NCI-H2107 (cell line): Measurements from ENCODE around the gene DMWD.
A peak's percentile ranks its signal among the peaks of the same experiment; 100 is the strongest.
"Not testable (repeated sequence)": the region's sequence is repeated elsewhere in the genome, so short reads cannot be mapped to it uniquely, and the experiment has no call there.

Experiments
- DNase-seq: peaks from one replicate; lab custom pipeline; 2025; lab: John Stamatoyannopoulos, UW

The DMWD gene

GRCh38 chr19:45768984-45769782 is 23.5 kb downstream of the DMWD start, which contains the start of gene SIX5:
Gene SIX5, minus strand, starts transcription at chr19:45769252. Its CDS starts 408 bp downstream, at chr19:45768844.
- DNase-seq: peak; percentile 88

- DNase-seq: no peak
Observed at GRCh38 chr19:45768655-45768983, 24.0 kb downstream of the DMWD start.

DNA sequence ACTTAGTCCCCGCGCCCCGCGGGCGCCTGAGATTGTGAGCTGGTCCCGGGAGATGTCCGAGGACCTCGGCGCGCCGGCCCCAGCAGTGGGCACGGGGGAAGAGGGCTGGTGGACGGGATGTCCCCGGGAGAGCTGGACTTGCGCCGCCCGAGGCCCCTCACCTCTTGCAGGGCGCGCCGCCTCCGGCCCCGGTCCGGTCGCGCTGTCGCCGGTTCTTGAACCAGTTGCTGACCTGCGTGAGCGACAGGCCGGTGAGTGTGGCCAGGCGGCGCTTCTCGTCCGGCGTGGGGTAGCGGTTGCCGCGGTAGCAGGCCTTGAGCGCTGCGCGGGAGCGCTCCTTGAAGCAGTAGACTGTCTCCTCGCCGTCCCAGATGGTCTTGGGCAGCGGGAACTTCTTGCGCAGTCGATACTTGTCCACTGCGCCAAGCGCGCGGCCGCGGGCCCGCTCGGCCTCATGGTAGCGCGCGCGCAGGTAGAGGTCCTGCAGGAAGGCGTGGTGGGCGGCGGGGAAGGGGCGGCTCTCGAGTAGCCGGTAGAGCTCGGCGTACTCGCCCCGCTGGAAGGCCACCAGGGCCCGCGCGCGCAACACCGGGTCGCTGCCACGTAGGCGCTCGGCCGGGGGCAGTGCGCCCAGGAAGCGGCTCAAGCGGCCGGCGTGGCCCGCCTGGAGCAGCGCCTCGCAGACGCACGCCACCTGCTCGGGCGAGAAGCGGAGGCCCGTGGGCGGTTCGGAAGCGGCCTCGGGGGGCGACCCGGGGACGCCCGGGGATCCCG is 24.6 kb downstream of the DMWD start:
- DNase-seq: no peak

GRCh38 chr19:45767410-45767880 is 25.2 kb downstream of the DMWD start:
- peak; percentile 80 for DNase-seq

GRCh38 chr19:45766869-45767346 is 25.7 kb downstream of the DMWD start:
- DNase-seq: no peak

DNA sequence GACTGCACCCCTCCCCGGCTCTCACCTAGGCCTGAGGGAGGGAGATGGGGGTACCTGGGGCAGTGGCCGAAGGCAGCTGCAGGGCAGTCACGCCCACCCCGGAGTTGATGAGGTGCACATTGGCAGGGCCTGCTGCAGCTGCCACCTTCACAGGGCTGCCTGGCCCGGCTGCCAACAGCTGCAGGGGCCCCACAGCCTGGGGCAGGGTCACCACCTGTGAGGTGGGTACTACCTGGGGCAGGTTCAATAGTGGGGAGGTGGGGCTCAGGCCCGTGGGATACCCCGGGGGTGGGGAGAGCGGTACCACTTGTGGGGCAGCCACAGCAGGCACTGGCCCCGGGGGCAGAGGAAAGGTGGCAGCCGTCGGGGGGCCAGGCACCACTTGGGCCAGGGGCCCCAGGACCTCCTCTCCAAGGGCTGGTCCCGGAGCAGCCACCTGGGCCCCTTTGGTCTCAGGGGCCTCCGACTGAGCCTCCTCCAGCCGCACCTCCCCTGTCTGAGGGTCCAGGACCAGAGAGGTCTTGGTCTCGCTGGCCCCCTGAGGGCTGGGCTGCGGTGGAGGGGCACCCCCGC is 26.3 kb downstream of the DMWD start:
- DNase-seq: no peak

DNA sequence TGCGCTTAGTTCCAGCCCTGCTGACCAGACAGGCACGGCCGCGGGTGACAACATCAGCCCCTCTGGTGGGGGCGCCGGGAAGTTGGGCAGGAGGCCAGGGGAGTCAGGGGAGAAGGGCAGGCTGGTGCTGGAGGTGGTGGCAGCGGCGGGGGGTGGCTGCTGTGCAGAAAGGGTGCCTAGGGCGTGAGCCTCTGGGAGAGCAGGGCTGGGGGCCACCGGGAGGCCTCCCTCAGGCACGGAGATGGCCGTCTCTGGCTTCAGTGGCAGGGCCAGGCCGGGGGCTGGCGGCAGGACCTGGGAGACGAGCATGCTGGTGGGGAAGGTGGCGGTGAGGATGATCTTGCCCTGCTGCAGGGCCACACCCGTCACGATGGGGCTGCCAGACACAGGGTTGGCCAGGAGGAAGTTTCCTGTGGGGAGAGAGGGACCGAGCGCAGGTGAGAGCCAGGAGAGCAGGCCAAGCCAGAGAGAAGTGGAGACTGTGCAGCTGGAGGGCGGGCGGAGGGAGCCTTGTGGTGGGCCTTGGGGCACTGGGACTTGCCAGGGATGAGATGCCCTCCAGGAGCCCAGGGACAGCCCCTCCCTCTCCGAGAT is 26.8 kb downstream of the DMWD start:
- no peak for DNase-seq

DNA sequence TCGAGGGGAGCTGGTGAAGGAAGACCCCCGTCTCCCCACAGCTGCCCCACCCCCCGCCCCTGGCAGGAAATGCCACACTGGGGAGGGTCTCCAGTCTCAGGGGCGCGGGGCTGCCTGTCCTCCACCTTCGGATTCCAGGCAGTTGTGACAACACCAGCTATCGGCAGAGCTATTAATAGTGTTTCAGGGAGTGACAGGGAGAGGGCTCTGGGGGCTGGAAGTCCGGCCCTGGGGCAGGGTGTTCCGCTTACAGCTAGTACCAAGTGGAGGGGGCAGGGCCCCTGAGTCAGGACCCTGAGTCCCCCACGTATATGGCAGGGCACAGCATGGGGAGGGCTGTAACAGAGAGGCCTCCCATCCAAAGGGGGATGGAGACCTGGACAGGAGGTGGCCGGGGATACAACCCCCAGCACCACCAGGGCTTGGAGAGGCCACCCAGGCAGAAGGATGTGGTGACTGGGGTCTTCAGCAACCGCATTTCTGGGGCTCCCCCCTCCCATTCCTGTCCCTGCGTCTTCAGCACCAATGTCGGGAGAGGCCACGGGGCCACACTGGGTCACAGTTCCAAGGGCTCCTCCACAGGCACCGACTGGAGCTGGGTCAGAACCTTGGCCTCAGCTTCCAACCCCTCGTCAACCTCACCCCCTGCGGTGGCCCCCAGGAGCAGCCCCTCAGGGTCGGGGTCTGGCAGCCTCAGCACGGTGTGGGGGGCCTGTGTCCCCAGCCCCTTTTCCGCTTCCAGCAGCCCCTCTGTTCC is 27.5 kb downstream of the DMWD start:
- no peak for DNase-seq

DNA sequence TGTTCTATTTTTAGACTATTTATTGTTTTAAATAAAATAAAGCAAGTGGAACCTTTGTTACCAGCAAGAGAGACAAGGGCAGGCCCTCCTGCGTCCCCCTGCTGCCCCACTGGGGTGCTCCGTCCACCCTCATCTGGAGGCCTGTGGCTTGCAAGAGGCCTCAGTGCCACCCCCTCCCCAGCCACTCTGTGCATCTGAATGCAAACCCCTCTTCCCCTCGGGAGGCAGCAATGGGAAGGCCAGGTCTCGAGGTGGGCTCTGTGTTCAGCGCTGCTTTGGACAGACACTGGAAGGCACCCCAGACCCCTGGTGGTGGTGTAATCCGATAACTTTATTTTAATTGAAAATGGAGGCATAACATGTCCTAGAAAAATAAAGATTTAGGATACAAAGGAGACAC is 28.2 kb downstream of the DMWD start:
- no peak for DNase-seq

GRCh38 chr19:45763691-45764294 is 28.9 kb downstream of the DMWD start:
- DNase-seq: no peak

DNA sequence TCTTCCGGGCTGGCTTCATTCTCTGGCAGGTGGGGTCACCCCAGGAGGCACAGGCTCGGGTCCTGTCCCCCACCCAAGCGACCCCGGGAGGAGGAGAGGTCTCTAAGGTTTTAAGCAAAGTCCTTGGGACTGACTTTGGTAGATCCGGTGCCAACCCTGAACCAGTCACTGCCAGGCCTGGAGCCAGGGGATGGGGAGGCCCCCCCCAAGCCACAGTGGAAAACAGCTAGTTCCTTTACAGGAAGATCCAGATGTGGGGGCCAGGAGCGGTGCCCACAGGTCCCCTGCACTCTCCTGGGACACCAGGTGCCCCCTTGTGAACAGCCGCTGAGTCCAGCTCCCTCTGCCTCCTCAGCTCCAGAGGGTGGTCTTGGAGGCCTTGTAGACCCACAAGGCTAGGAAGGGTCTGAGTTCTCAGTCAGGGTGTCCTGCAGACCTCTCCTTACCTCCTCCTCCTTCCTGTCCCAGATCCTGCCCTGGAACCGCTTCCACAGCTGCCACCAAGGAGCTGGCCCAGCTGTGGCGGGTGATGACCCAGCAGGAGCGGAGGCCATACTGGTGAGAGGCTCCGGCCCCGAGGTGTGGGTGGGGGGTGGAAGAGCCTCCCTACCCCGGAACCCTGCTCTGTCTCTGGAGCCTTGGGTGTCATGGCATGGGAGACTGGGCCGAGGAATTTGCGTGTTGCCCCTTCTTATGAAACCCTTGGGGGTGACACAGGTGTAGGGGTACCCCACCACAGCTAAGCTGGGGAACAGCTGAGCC is 29.6 kb downstream of the DMWD start:
- DNase-seq: no peak

GRCh38 chr19:45761714-45762113 is 30.9 kb downstream of the DMWD start:
- no peak for DNase-seq

DNA sequence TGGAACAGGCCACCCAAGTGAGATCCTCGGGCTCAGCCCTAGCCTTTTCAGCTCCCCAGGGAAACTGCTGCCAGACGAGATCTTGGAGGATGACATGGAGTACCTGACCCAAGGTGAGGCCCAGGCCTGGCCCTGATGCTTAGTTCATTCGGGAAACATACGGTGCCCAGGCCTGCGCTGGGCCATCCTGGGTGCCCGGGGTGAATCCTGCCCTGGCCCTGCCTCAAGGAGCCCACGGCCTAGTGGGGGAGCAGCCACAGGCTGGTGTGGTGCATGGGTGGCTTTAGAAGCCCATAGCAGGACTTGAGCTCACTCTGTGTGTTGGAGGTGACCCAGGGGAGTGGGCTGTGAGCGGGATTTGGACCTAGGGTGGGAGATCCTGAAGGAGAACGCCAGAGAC is 33.7 kb downstream of the DMWD start:
- DNase-seq: no peak

GRCh38 chr19:45757695-45758094 is 35.0 kb downstream of the DMWD start:
- DNase-seq: no peak

GRCh38 chr19:45754323-45754722 is 38.3 kb downstream of the DMWD start:
- DNase-seq: no peak

DNA sequence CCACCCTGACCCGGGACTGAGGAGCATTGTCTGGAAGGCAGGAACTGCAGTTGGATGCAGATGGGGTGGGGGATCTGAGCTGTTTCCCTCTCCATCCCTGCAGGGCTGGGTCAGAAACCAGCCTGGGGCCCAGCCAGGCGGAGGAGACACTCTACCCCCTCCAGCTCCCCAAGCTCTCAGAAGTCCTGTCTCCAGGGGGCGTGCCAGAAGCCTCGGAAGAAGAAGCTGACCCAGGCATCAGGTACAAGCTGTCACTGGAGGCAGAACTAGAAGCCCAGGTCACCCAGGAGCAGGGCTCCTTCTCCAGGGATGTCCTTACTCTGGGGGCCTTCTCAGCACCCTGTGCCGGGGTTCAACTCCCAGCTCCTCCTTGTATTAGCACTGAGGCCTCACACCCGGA is 39.1 kb downstream of the DMWD start:
- DNase-seq: no peak

- no peak for DNase-seq
Observed at GRCh38 chr19:45752639-45753038, 40.0 kb downstream of the DMWD start.

GRCh38 chr19:45751483-45751882 is 41.2 kb downstream of the DMWD start:
- DNase-seq: not testable (repeated sequence)

GRCh38 chr19:45747513-45747912 is 45.1 kb downstream of the DMWD start:
- no peak for DNase-seq

DNA sequence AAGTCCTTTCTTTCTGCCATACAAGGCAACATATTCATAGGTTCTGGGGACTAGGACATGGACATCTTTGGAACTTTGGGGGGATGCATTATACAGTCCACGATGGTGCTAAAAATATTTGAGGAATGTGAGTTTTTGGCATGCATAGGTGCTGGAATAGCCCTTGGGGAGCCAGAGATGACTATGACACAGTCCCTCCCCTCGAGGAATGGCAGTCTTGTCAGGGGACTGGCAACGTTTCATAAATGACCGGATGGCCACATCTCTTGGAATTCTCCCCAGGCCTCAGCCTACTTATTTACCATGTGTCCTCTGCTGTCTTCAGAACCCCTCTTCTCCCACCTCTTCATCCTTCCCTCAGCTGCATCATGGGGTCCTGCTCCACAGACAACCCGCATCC is 45.8 kb downstream of the DMWD start:
- DNase-seq: no peak
